Erythroblast (primary cell): ENCODE results near the gene KIF26B.

Experiments
- DNase-seq, 2 experiments: peaks; one replicate each; lab custom pipeline; 2025; lab: John Stamatoyannopoulos, UW
- GATA1 ChIP-seq: IDR thresholded peaks from 2 replicates; pipeline ENCODE4 v1.6.1; 2011; ENCODE audit warnings: low read depth, mild to moderate bottlenecking, control low read depth, low read length, moderate library complexity
- POLR2A ChIP-seq: IDR thresholded peaks from 2 replicates; pipeline ENCODE4 v1.6.1; 2011; ENCODE audit warnings: mild to moderate bottlenecking, low read length

The KIF26B gene

DNA sequence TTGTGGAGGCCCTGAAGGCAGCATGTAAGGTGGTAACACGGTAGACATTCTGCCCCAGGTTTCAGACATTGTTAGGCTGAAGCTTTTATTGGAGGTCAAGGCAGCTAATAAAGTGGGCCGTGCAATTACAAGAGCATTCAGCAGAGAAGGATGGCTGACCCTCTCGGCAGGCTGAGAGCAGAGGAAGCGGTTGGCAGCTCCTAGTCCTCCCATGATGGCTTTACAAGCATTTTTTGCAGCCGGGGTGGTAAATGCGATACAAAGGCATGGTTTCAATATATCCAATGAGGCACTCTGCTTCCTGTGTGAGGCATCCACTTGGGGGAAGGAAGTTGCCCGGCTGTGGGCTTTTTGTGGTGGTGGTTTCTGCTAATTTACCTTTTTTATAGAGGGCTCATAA is 14.6 kb downstream of the KIF26B start:
- no peak for DNase-seq
- TF ChIP-seq POLR2A (no peak), GATA1 (no peak)

GRCh38 chr1:245172026-245172425 is 17.2 kb downstream of the KIF26B start:
- TF ChIP-seq POLR2A, result no peak
- TF ChIP-seq GATA1, result no peak

DNA sequence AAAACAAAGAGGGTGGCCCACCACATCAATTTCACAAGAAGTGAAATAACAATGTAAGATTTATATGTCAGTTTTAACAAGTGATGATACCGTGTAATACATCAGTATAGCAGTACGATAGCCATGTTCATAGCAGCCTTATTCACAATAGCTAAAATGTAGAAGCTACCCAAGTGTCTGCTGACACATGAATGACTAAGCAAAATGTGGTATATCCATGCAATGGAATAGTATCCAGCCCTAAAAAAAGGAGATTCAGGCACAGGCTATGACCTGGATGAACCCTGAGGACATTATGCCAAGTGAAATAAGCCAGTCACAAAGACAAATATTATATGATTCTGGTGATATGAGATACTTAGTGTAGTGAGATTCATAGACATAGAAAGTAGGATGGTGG is 18.0 kb downstream of the KIF26B start:
- no peak for TF ChIP-seq GATA1
- TF ChIP-seq POLR2A, result no peak
- no peak for DNase-seq

More at GRCh38 chr1:245172026-245172425, 17.2 kb downstream of the KIF26B start:
- no peak for DNase-seq

- TF ChIP-seq GATA1, result no peak
- no peak for DNase-seq
These were observed 18.8 kb downstream of the KIF26B start for GRCh38 chr1:245173446-245174211.

- DNase-seq, result no peak
- TF ChIP-seq POLR2A, result no peak
- TF ChIP-seq GATA1, result no peak
These were observed 22.5 kb downstream of the KIF26B start for GRCh38 chr1:245177071-245177900.

- TF ChIP-seq POLR2A (no peak), GATA1 (no peak)
- DNase-seq, result no peak
These were observed 24.9 kb downstream of the KIF26B start for GRCh38 chr1:245179706-245180105.

DNA sequence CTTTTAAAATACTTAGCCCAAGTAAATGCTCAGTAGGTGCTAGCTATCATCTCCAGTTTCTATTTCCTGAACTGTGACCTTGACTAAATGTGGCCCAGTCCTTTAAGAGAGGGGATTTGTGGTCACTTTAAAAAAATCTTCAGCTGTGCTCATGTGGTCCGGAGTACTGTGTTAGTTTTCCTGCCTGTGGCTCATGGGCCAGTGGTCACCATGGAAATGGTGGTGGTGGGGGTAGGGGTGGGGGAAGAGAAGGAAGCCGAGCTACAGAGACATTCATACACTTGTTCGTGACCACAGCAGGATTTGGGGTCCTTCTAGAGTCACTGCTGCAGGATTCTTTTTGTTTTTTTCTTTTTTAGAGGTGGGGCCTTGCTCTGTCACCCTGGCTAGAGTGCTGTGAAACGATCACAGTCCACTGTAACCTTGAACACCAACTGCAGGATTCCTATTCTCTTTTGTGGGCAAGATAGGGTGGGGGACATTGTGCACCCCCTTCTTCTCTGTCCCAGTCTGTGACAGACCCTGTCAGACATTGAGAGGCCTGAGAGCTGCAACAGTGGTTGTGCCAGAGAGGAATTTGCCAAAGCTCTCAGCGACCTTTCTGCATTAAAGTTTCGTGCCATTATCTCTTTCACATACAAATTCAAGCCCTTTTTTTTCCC is 25.8 kb downstream of the KIF26B start:
- TF ChIP-seq POLR2A (no peak), GATA1 (no peak)
- DNase-seq, result no peak

DNA sequence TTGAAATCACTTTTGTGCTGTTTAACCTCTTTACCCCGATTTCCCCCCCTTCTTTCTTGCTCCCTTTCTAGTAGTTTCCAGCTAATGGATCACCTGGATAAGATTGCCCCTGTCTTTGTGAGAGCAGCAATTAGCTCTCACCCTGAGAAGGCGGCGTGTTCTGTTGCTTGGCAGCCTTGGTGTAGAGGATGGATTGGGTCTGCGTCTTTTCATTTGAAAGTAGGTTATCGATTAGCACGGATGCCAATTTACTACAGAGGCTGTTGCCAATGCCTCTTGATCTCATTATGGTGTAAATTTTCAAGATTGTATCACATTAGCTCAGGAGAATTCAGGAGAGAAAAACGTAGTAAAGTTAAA is 26.4 kb downstream of the KIF26B start:
- TF ChIP-seq GATA1 (no peak), POLR2A (no peak)
- no peak for DNase-seq

GRCh38 chr1:245182028-245182427 is 27.2 kb downstream of the KIF26B start:
- DNase-seq, result no peak
- no peak for TF ChIP-seq POLR2A
- TF ChIP-seq GATA1, result no peak

DNA sequence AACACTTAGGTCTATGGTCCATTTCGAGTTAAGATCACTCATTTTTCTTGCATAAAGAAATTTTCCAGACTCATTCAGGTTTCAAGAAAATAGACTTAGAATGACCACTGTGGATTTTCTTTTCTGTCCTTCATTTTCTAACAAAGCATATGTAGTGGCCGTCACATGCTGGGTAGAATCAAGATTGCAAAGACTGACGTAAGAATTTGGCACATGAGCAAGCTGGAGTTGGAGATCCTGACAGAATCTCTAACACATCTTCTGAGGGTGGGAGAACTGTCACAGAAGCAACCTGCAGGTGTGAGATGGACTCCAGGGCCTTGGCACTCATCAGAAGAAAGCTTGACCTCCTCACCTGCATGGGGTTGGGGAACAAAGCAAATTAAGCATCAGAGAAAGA is 28.6 kb downstream of the KIF26B start:
- no peak for DNase-seq

GRCh38 chr1:245184779-245185178 is 30.0 kb downstream of the KIF26B start:
- DNase-seq, result no peak

More for the DNA sequence above, 28.6 kb downstream of the KIF26B start:
- no peak for TF ChIP-seq POLR2A
- TF ChIP-seq GATA1, result no peak

DNA sequence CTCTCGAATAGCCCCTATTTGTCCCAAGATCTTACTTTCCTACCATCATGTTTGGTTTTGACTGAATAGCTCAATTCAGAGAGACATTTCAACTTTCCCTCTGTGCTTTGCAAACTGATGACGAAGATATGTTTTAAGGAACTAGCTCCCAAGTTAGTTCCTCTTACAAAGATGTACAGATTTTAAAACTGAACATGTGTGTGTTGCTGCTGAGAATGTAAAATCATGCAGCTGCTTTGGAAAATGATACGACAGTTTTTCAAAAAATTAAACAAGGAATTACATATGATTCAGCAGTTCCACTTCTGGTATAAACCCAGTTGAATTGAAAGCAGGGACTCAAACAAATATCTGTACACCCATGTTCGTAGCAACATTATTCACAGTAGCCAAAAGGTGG is 33.6 kb downstream of the KIF26B start:
- DNase-seq, result no peak
- no peak for TF ChIP-seq POLR2A
- no peak for TF ChIP-seq GATA1

More at GRCh38 chr1:245184779-245185178, 30.0 kb downstream of the KIF26B start:
- TF ChIP-seq GATA1, result no peak
- TF ChIP-seq POLR2A, result no peak

DNA sequence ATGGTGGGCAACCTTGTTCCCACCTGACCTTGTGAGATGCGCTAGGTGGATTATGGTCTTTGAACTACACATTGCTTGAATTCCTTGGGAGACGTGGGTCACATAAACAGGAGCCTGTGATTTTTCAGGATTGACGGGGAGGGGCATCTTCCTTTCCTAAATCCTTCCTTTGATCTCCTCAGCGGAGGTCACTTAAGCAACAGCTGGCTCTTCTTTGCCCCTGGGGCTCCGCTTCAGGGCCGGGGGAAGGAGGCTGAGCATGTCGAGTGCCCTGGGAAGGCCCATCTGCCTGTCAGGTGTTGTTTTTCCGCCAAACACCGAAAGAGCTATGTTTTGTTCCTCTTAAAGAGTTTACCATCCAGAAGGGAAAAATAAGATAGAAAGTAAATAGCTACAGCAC is 40.6 kb downstream of the KIF26B start:
- DNase-seq, result no peak
- TF ChIP-seq POLR2A (no peak), GATA1 (no peak)

DNA sequence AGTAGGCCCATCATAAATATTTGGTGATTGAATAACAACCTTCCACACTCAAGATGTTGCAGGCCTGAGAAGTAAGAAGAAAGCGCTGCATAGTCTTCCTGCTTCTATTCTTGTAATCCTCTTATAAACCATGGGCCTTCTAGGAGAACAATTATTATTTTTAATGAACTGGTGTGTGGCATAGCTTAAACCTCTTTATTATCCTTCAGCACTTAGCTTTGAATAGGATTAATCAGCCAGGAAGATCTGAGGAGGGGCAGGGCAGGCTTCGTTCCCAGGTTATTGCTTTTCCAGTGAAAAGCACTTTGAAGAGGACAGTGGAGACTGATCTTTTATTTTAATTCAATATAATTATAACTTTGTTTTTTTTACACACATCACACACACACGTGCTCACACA is 42.3 kb downstream of the KIF26B start:
- TF ChIP-seq GATA1 (no peak), POLR2A (no peak)
- DNase-seq, result no peak
